Panc1 (cell line): ENCODE measurements around the gene HTRA2. TPM values are rescaled to one million over a fixed set of nuclear protein-coding genes. Genes with fewer than 3 reads are reported as not detected.

ENCODE experiments used
- ATAC-seq: fragments of 200-7000 bp; cut with Tn5 transposase; 2 replicates; pipeline ENCODE4 v1.9.1; 2020; ENCODE audit warnings: mild to moderate bottlenecking, moderate library complexity
- BruUV-seq: library from RNA; stranded (reverse); fragments of 400-500 nt; replicated peaks from 2 replicates; lab custom pipeline; 2021; lab: Mats Ljungman, UMichigan
- CTCF ChIA-PET: fragments of 300-600 bp; sonication (Branson Sonifier 250); formaldehyde crosslinking; loops from one replicate; lab custom pipeline; 2022; ENCODE audit warnings: antibody characterized with exemption; lab: Charles Lee
- POLR2A ChIA-PET: fragments of 300-600 bp; sonication (Branson Sonifier 250); formaldehyde crosslinking; loops from one replicate; lab custom pipeline; 2022; ENCODE audit warnings: antibody characterized with exemption; lab: Charles Lee
- DNase-seq: peaks from one replicate; pipeline ENCODE4 v3.0.0-alpha.2; 2010; ENCODE audit warnings: low read depth, low spot score
- H3K27ac ChIP-seq: 2 replicates; pipeline ENCODE4 v1.5.1; 2011; ENCODE audit warnings: mild to moderate bottlenecking, low read length, inconsistent platforms
- H3K27me3 ChIP-seq: fragments of 200-500 bp; sonication (Bioruptor generic); 2 replicates; pipeline ENCODE4 v1.6.0; 2014; ENCODE audit warnings: low read length, inconsistent platforms; ENCODE audit not compliant: control insufficient read depth, insufficient read depth
- H3K36me3 ChIP-seq: fragments of 200-500 bp; sonication (Bioruptor generic); 2 replicates; pipeline ENCODE4 v1.5.1; 2014; ENCODE audit warnings: inconsistent platforms, mild to moderate bottlenecking, low read length, moderate library complexity; ENCODE audit not compliant: control insufficient read depth, insufficient read depth
- H3K4me1 ChIP-seq: 2 replicates; pipeline ENCODE4 v1.5.1; 2011; ENCODE audit warnings: inconsistent platforms, mild to moderate bottlenecking, low read length, moderate library complexity; ENCODE audit not compliant: control insufficient read depth, insufficient read depth
- H3K4me3 ChIP-seq, 2 experiments: 2 replicates each; pipeline ENCODE4 v1.5.1; 2011 to 2012; ENCODE audit warnings: low read depth in 2 of 2, low read length in 2 of 2, mild to moderate bottlenecking in 2 of 2, inconsistent platforms in 1 of 2, moderate library complexity in 1 of 2
- H3K9me3 ChIP-seq: fragments of 200-500 bp; sonication (Bioruptor generic); 2 replicates; pipeline ENCODE4 v1.5.1; 2014; ENCODE audit warnings: low read depth, mild to moderate bottlenecking, inconsistent platforms, low read length, moderate library complexity; ENCODE audit not compliant: control insufficient read depth, insufficient read depth
- CTCF ChIP-seq: fragments of 450-650 bp; IDR thresholded peaks from 2 replicates; pipeline ENCODE4 v1.5.1; 2017; ENCODE audit warnings: mild to moderate bottlenecking
- POLR2AphosphoS5 ChIP-seq: IDR thresholded peaks from 2 replicates; pipeline ENCODE4 v1.6.1; 2012; ENCODE audit warnings: mild to moderate bottlenecking, low read depth, low read length, moderate library complexity
- REST ChIP-seq, 2 experiments: IDR thresholded peaks; 2 replicates each; pipeline ENCODE4 v1.6.1; 2011 to 2012; ENCODE audit warnings: low read depth in 2 of 2, control low read depth in 1 of 2, low read length in 1 of 2, mild to moderate bottlenecking in 1 of 2, moderate library complexity in 1 of 2; ENCODE audit not compliant: insufficient read depth in 1 of 2
- SIN3A ChIP-seq: IDR thresholded peaks from 2 replicates; pipeline ENCODE4 v1.6.1; 2012; ENCODE audit warnings: low read depth, mild to moderate bottlenecking, low read length, moderate library complexity, borderline replicate concordance; ENCODE audit not compliant: insufficient read depth
- TCF7L2 ChIP-seq: IDR thresholded peaks from 2 replicates; pipeline ENCODE4 v1.6.1; 2011; ENCODE audit warnings: mild to moderate bottlenecking, low read depth, low read length, inconsistent platforms
- in situ Hi-C: cut with HindIII; loops from 2 replicates; pipeline ENCODE4 v1.10.0; 2016; ENCODE audit warnings: low sequenced_read_pairs, low pct_unique_long_range_greater_than_20kb
- intact Hi-C: fragments of 100-400 bp; cut with micrococcal nuclease; formaldehyde crosslinking; loops from one replicate; pipeline ENCODE4 v1.10.0; 2022; ENCODE audit not compliant: unreplicated experiment
- total RNA-seq: library from RNA; stranded (reverse); gene quantifications from one replicate; pipeline ENCODE4 v1.2.1, GENCODE V29; 2021; ENCODE audit not compliant: unreplicated experiment

HTRA2 gene
- total RNA-seq, 1 experiment from 2014 or later, result 21.2 TPM

GRCh38 chr2:74531666-74532065 is 1.9 kb downstream of the HTRA2 start:
- in situ Hi-C loops, result no loop called here
- Histone ChIP-seq H3K36me3 (peaks cover 3% of the 10 kb centered on the region), H3K27me3 (no peaks in the 10 kb centered on the region), H3K9me3 (no peaks in the 10 kb centered on the region), H3K27ac (no peak overlapping the region), H3K4me1 (peaks cover 6% of the 10 kb centered on the region), H3K4me3 (no peak overlapping the region)
- TF ChIP-seq TCF7L2 (no peak), SIN3A (no peak), CTCF (no peak), POLR2AphosphoS5 (no peak), REST (IDR thresholded peaks at IDR 0.05; ENCODE audit: insufficient read depth in 1 of 2, low read depth in 2 of 2, low read length in 1 of 2) (no peak)
- ChIA-PET POLR2A (no interaction called here), CTCF (interaction anchor here (0.5 to 1.6 kb wide), 3 partner anchors 49 to 290 kb away, joined by 6 to 7 read pairs (median 7); partner anchors contain the start of genes CCDC142 and TTC31)
- DNase-seq (no peak), ATAC-seq (no peak)
- intact Hi-C loops, result loop anchor here (2.0 kb wide), 1 partner anchor 49 kb away; the partner anchor contains the start of genes CCDC142 and TTC31
- no TSS peak for BruUV-seq

- no peak overlapping the region for H3K4me3 ChIP-seq
- ChIA-PET CTCF (interaction anchor here (0.5 to 1.6 kb wide), 3 partner anchors 49 to 291 kb away, joined by 6 to 7 read pairs (median 7); partner anchors contain the start of genes CCDC142 and TTC31), POLR2A (no interaction called here)
- H3K27me3 ChIP-seq, result no peaks in the 10 kb centered on the region
- H3K9me3 ChIP-seq, result no peaks in the 10 kb centered on the region
- DNase-seq (no peak), ATAC-seq (no peak)
- no peak for TF ChIP-seq SIN3A
- no peak for TF ChIP-seq REST (IDR thresholded peaks at IDR 0.05; ENCODE audit: insufficient read depth in 1 of 2, low read depth in 2 of 2, low read length in 1 of 2)
- no peak for TF ChIP-seq TCF7L2
- TF ChIP-seq CTCF, result no peak
- no peak for TF ChIP-seq POLR2AphosphoS5
- intact Hi-C loops, result no loop called here
- in situ Hi-C loops, result no loop called here
- peaks cover 3% of the 10 kb centered on the region for H3K36me3 ChIP-seq
- no TSS peak for BruUV-seq
- peaks cover 6% of the 10 kb centered on the region for H3K4me1 ChIP-seq
- H3K27ac ChIP-seq, result no peak overlapping the region
Measured at GRCh38 chr2:74532222-74532621, 2.5 kb downstream of the HTRA2 start.
